Thyroid gland (tissue), 4 donors: ENCODE results near the gene CELF4.

Experiments
- POLR2A ChIP-seq, 2 donors: fragments of 450-650 bp; IDR thresholded peaks; one replicate each; pipeline ENCODE4 v1.6.1; 2017; ENCODE audit warnings: antibody characterized with exemption in 2 of 2, mild to moderate bottlenecking in 2 of 2, moderate library complexity in 1 of 2
- TF ChIP-seq, protein P1 (sequence below), 6 experiments: fragments of 200-600 bp in 3 of 6; fragments of 450-650 bp in 3 of 6; sonication (generic) in 3 of 6; IDR thresholded peaks; one replicate each; pipeline ENCODE4 v1.5.1; 2016 to 2019; ENCODE audit warnings: antibody characterized with exemption in 6 of 6, mild to moderate bottlenecking in 2 of 6, inconsistent platforms in 1 of 6, moderate library complexity in 1 of 6

DNA sequence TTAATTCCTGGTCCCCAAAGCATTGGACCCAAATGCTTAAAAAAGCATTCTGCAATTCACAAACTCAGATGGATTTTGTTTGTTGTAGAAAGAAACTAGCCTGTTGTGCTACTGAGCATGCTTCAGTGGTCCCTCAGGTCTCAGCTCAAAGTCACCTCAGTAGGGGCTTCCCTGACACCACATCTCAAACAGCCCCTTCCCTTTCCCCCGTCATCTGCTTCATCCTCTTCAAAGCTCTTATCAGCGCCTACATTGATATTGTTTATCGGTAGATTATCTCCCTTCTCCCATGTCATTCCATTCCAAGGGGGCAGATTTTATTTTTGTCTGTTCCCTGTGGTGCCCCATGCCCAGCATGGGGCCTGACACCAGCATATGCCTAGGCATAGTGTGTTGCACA is 172.9 kb downstream of the CELF4 start:
- TF ChIP-seq, protein P1, sequence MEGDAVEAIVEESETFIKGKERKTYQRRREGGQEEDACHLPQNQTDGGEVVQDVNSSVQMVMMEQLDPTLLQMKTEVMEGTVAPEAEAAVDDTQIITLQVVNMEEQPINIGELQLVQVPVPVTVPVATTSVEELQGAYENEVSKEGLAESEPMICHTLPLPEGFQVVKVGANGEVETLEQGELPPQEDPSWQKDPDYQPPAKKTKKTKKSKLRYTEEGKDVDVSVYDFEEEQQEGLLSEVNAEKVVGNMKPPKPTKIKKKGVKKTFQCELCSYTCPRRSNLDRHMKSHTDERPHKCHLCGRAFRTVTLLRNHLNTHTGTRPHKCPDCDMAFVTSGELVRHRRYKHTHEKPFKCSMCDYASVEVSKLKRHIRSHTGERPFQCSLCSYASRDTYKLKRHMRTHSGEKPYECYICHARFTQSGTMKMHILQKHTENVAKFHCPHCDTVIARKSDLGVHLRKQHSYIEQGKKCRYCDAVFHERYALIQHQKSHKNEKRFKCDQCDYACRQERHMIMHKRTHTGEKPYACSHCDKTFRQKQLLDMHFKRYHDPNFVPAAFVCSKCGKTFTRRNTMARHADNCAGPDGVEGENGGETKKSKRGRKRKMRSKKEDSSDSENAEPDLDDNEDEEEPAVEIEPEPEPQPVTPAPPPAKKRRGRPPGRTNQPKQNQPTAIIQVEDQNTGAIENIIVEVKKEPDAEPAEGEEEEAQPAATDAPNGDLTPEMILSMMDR (IDR thresholded peaks at IDR 0.05): no peak
- TF ChIP-seq POLR2A (IDR thresholded peaks at IDR 0.05): no peak
